ENCODE measurements around the gene ALDH8A1. TPM values are rescaled to one million over a fixed set of nuclear protein-coding genes. Genes with fewer than 3 reads are reported as not detected.

The ALDH8A1 gene
- total RNA-seq, 2 experiments from 2014 or later: not detected

- CTCF ChIA-PET (ENCODE audit: unreplicated experiment): no interaction called here
- POLR2A ChIA-PET: interaction anchor here (0.9 kb wide), 1 partner anchor 14 kb away, joined by 4 read pairs; no protein-coding TSS in a partner anchor
- peaks cover 84% of the 10 kb centered on the region for H3K36me3 ChIP-seq (ENCODE audit: insufficient read depth, low read length)
Measured at GRCh38 chr6:134979142-134979541, 29.2 kb upstream of the ALDH8A1 start.

DNA sequence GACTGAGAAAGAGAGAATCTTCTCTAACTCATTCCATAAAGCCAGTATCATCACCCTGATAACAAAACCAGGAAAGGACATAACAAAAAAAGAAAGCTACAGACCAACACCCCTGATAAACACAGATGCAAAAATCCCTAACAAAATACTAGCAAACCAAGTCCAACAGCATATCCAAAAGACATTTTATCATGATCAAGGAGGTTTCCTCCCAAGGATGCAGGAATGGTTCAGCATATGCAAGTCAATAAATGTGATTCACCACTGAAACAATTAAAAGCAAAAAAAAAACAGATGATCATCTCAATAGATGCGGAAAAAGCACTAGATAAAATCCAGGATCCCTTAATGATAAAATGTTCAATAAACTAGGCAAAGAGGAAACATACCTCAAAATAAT is 24.5 kb upstream of the ALDH8A1 start:
- H4K20me1 ChIP-seq (ENCODE audit: insufficient read depth, low read length): no peaks in the 10 kb centered on the region
- H3K9me3 ChIP-seq (ENCODE audit: low read length): no peaks in the 10 kb centered on the region
- H3K4me2 ChIP-seq (ENCODE audit: low read length): no peak overlapping the region
- TF ChIP-seq CTCF (conservative IDR thresholded peaks at IDR 0.05; ENCODE audit: low read length) (no peak), EZH2phosphoT487 (IDR thresholded peaks at IDR 0.05; ENCODE audit: borderline replicate concordance, low read depth, low read length) (no peak)
- intact Hi-C loops (cut with micrococcal nuclease; ENCODE audit: unreplicated experiment): no loop called here
- no peaks in the 10 kb centered on the region for H3K9me2 ChIP-seq (ENCODE audit: insufficient read depth, low read length)
- no peak for DNase-seq (ENCODE audit: low spot score)
- ChIA-PET POLR2A (interaction anchor here (0.6 to 1.0 kb wide), 3 partner anchors 10 to 484 kb away, joined by 3 to 7 read pairs (median 3); no protein-coding TSS in a partner anchor), CTCF (ENCODE audit: unreplicated experiment) (no interaction called here)
- H3K79me2 ChIP-seq (ENCODE audit: insufficient read depth, low read depth, low read length): no peaks in the 10 kb centered on the region
- H3K4me3 ChIP-seq (ENCODE audit: low read depth, low read length, poor library complexity, severe bottlenecking): no peak overlapping the region
- no TSS peak for BruUV-seq (replicated peaks)
- H3K36me3 ChIP-seq (ENCODE audit: insufficient read depth, low read length): peaks cover 76% of the 10 kb centered on the region
- H3K27ac ChIP-seq (ENCODE audit: low read depth, low read length, poor library complexity, severe bottlenecking): no peak overlapping the region
- H2AFZ ChIP-seq (ENCODE audit: low read length): no peak overlapping the region
- no peaks in the 10 kb centered on the region for H3K4me1 ChIP-seq (ENCODE audit: insufficient read depth, low read length, poor library complexity, severe bottlenecking)

More at GRCh38 chr6:134979142-134979541, 29.2 kb upstream of the ALDH8A1 start:
- intact Hi-C loops (cut with micrococcal nuclease; ENCODE audit: unreplicated experiment): no loop called here
- H2AFZ ChIP-seq (ENCODE audit: low read length): no peak overlapping the region
- BruUV-seq (replicated peaks): no TSS peak
- H3K4me3 ChIP-seq (ENCODE audit: low read depth, low read length, poor library complexity, severe bottlenecking): no peak overlapping the region
- DNase-seq (ENCODE audit: low spot score): no peak
- no peak for TF ChIP-seq CTCF (conservative IDR thresholded peaks at IDR 0.05; ENCODE audit: low read length)
- no peak overlapping the region for H3K27ac ChIP-seq (ENCODE audit: low read depth, low read length, poor library complexity, severe bottlenecking)
- no peaks in the 10 kb centered on the region for H3K79me2 ChIP-seq (ENCODE audit: insufficient read depth, low read depth, low read length)
- no peak overlapping the region for H3K4me2 ChIP-seq (ENCODE audit: low read length)
- no peaks in the 10 kb centered on the region for H3K4me1 ChIP-seq (ENCODE audit: insufficient read depth, low read length, poor library complexity, severe bottlenecking)
- H4K20me1 ChIP-seq (ENCODE audit: insufficient read depth, low read length): no peaks in the 10 kb centered on the region
- no peaks in the 10 kb centered on the region for H3K9me2 ChIP-seq (ENCODE audit: insufficient read depth, low read length)
- no peaks in the 10 kb centered on the region for H3K9me3 ChIP-seq (ENCODE audit: low read length)

GRCh38 chr6:134967711-134968110 is 17.8 kb upstream of the ALDH8A1 start:
- Histone ChIP-seq H3K36me3 (ENCODE audit: insufficient read depth, low read length) (peaks cover 54% of the 10 kb centered on the region), H3K4me1 (ENCODE audit: insufficient read depth, low read length, poor library complexity, severe bottlenecking) (no peaks in the 10 kb centered on the region), H3K4me2 (ENCODE audit: low read length) (no peak overlapping the region), H3K79me2 (ENCODE audit: insufficient read depth, low read depth, low read length) (no peaks in the 10 kb centered on the region), H3K9me2 (ENCODE audit: insufficient read depth, low read length) (no peaks in the 10 kb centered on the region), H3K4me3 (ENCODE audit: low read depth, low read length, poor library complexity, severe bottlenecking) (no peak overlapping the region), H4K20me1 (ENCODE audit: insufficient read depth, low read length) (no peaks in the 10 kb centered on the region), H3K27ac (ENCODE audit: low read depth, low read length, poor library complexity, severe bottlenecking) (no peak overlapping the region), H2AFZ (ENCODE audit: low read length) (no peak overlapping the region), H3K9me3 (ENCODE audit: low read length) (no peaks in the 10 kb centered on the region)
- no TSS peak for BruUV-seq (replicated peaks)
- POLR2A ChIA-PET: interaction anchor here (0.6 to 0.7 kb wide), 2 partner anchors 133 to 182 kb away, joined by 3 read pairs; no protein-coding TSS in a partner anchor
- no peak for TF ChIP-seq EZH2phosphoT487 (IDR thresholded peaks at IDR 0.05; ENCODE audit: borderline replicate concordance, low read depth, low read length)
- TF ChIP-seq CTCF (conservative IDR thresholded peaks at IDR 0.05; ENCODE audit: low read length): no peak
- CTCF ChIA-PET (ENCODE audit: unreplicated experiment): interaction anchor here (1.2 kb wide), 1 partner anchor 98 kb away, joined by 3 read pairs; no protein-coding TSS in a partner anchor
- intact Hi-C loops (cut with micrococcal nuclease; ENCODE audit: unreplicated experiment): no loop called here
- no peak for DNase-seq (ENCODE audit: low spot score)

Measured in OCI-LY7 (cell line).